Type B pancreatic cell (in vitro differentiated cells): ENCODE measurements around the gene RRM2. TPM values are rescaled to one million over a fixed set of nuclear protein-coding genes. Genes with fewer than 3 reads are reported as not detected.

Source experiments
- DNase-seq: peaks from one replicate; pipeline ENCODE4 v3.0.0; 2021; ENCODE audit warnings: mixed read lengths; ENCODE audit not compliant: unreplicated experiment; ENCODE audit errors: extremely low spot score
- H3K27ac Mint-ChIP-seq: 2 replicates; pipeline ENCODE4 v1.8.0; 2021; ENCODE audit warnings: mild to moderate bottlenecking, mixed read lengths
- H3K27me3 Mint-ChIP-seq: 2 replicates; pipeline ENCODE4 v1.8.0; 2021; ENCODE audit warnings: mixed read lengths
- H3K36me3 Mint-ChIP-seq: 2 replicates; pipeline ENCODE4 v1.8.0; 2021; ENCODE audit warnings: mixed read lengths
- H3K4me1 Mint-ChIP-seq: one replicate; pipeline ENCODE4 v1.8.0; 2021; ENCODE audit warnings: mixed read lengths; ENCODE audit not compliant: unreplicated experiment
- H3K4me3 Mint-ChIP-seq: 2 replicates; pipeline ENCODE4 v1.8.0; 2021; ENCODE audit warnings: mild to moderate bottlenecking, mixed read lengths
- H3K9me3 Mint-ChIP-seq: 2 replicates; pipeline ENCODE4 v1.8.0; 2021; ENCODE audit warnings: mixed read lengths
- CTCF ChIP-seq: fragments of 200-600 bp; sonication (generic); conservative IDR thresholded peaks from 2 replicates; pipeline ENCODE4 v1.5.0; 2021; ENCODE audit warnings: antibody characterized with exemption, mild to moderate bottlenecking
- total RNA-seq: library from RNA; stranded (reverse); gene quantifications from 2 replicates; pipeline ENCODE4 v1.2.1, GENCODE V29; 2021; ENCODE audit warnings: low replicate concordance

The RRM2 gene
- total RNA-seq, 1 donor from 2014 or later = 109 TPM

- Mint-ChIP-seq H3K4me1 (peaks cover 18% of the 10 kb centered on the region), H3K9me3 (no peaks in the 10 kb centered on the region), H3K4me3 (no peak overlapping the region), H3K36me3 (no peaks in the 10 kb centered on the region), H3K27ac (peak overlapping the region; percentile 17), H3K27me3 (peaks cover 78% of the 10 kb centered on the region)
- no peak for TF ChIP-seq CTCF
- DNase-seq = no peak
Observed at GRCh38 chr2:10076988-10077527, 45.5 kb upstream of the RRM2 start.

DNA sequence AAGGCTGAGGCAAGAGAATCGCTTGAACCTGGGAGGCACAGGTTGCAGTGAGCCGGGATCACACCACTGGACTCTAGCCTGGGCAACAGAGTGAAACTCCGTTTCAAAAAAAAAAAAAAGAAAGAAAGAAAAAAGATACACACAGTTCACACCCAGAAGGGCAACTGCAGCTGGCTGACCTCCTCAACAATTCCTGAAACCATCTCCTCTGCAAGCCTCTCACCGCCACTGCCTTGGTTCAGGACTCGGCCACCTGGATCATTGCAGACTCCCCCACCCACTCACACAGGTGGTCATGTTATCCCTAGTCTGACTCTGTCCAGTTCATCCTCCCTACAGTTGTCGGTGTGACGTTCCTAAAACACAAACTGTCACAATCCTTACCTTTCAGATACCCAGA, 44.5 kb upstream of the RRM2 start:
- Mint-ChIP-seq H3K27me3 (peaks cover 83% of the 10 kb centered on the region), H3K4me1 (peaks cover 14% of the 10 kb centered on the region), H3K9me3 (no peaks in the 10 kb centered on the region), H3K4me3 (peak overlapping the region; percentile 84), H3K27ac (no peak overlapping the region), H3K36me3 (no peaks in the 10 kb centered on the region)
- TF ChIP-seq CTCF = no peak
- no peak for DNase-seq

GRCh38 chr2:10078704-10079265, 43.8 kb upstream of the RRM2 start:
- DNase-seq = no peak
- peaks cover 18% of the 10 kb centered on the region for H3K4me1 Mint-ChIP-seq
- peaks cover 84% of the 10 kb centered on the region for H3K27me3 Mint-ChIP-seq
- H3K4me3 Mint-ChIP-seq = peak overlapping the region; percentile 84
- H3K36me3 Mint-ChIP-seq = no peaks in the 10 kb centered on the region
- TF ChIP-seq CTCF = no peak
- peak overlapping the region; percentile 46 for H3K27ac Mint-ChIP-seq
- no peaks in the 10 kb centered on the region for H3K9me3 Mint-ChIP-seq

DNA sequence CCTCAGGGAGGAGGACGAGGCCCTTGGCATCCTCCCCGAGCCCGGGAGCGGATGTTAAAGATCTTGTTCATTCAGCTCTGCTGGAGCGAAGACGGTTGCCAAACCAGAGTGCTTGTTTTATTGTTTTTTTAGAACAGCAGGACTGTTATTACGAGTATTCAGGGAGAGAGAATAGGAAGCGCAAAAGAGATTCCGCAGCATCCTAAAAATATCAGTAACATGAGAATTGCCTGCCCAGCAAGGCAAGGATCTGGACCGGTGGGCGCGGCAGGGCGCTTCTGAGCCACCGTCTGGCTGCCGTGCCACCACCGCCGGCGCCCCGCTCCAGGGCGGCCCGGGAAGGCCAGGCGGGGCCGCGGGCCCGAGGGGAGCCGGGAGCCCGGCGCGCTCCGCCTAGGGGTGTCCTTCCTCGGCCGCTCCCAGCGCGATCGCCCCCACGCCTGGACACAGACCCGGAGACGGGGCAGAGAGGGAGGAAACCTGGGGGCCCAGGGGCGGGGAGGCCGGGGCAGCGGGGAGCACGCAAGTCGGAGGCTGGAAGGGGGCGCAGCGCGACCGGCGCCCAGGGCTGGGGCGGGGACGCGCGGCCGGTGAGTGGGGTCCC, 43.2 kb upstream of the RRM2 start:
- H3K4me1 Mint-ChIP-seq = peaks cover 18% of the 10 kb centered on the region
- H3K36me3 Mint-ChIP-seq = no peaks in the 10 kb centered on the region
- H3K27ac Mint-ChIP-seq = peak overlapping the region; percentile 46
- H3K9me3 Mint-ChIP-seq = no peaks in the 10 kb centered on the region
- no peak for DNase-seq
- peak overlapping the region; percentile 84 for H3K4me3 Mint-ChIP-seq
- no peak for TF ChIP-seq CTCF
- peaks cover 84% of the 10 kb centered on the region for H3K27me3 Mint-ChIP-seq

DNA sequence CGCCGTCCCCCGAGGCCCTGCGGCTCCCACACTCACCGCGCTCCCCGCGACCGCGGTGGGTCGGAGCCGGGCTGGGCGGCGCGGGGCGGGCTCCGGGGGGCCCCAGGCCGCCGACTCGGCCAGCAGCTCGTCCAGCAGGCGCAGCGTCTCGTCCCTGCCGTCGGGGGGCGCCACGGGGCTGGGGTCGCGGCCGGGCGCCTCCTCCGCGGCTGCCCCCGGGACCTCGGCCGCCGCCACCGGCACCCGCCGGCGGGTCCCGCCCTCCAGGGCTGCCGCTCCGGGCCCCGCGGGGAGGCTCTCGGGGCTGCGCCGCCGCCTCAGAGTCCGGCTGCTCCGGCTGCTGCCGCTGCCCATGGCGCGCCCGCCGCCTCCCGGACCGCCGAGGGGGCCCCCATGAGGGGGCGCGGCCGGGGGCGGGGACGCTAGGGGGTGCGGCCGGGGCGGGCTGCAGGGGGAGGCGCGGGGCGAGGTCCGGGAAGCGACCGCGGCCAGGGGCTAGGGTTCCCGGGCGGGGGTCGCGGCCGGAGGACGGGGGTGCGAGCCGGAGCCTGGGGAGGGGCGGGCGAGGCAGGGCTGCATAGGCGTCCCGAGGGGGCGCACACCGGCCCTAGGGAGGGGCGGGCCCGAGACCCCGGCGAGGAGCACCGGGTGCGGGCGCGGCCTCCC, 42.5 kb upstream of the RRM2 start, which contains the start of gene CYS1:
TSS of gene CYS1 (minus strand) at position 542 of the 666 bp plus-strand sequence. CDS start at position 354, 188 bp downstream.
- TF ChIP-seq CTCF = no peak
- peaks cover 85% of the 10 kb centered on the region for H3K27me3 Mint-ChIP-seq
- H3K4me3 Mint-ChIP-seq = peak within 1 kb of the TSS; percentile 84
- H3K27ac Mint-ChIP-seq = peak within 1 kb of the TSS; percentile 46
- H3K36me3 Mint-ChIP-seq = no peaks in the 10 kb centered on the region
- H3K4me1 Mint-ChIP-seq = peaks cover 18% of the 10 kb centered on the region
- no peaks in the 10 kb centered on the region for H3K9me3 Mint-ChIP-seq
- no peak for DNase-seq
